ENCODE results near the gene TMEM154.

Gene TMEM154

DNA sequence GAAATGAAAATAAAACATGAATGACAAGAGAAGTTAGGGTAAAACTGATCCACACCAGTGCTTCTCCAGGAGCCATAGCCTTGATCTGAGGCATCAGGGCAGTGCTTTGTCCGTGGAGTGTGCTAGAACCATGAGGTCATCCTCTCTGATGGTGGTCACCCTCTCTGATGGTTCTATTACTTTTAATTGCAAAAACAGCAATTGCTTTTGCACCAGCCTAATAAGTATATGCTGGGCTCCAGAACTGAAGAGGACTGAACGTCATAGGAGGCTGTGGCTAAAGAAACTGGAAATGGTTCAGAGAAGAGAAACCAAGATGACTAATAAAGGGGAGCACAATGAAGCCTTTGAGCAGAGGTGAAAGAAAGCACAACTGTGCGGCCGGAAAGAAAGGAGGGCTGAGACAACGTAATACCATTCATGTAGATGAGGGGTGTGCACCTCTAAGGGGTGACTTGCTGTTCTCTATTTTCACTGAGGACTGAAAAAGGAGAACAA is 17.0 kb upstream of the TMEM154 start:
- no peaks in the 10 kb centered on the region for H3K4me1 ChIP-seq (ENCODE audit: control insufficient read depth in 2 of 2, insufficient read depth in 2 of 2, low read length in 2 of 2)
- H3K36me3 ChIP-seq (ENCODE audit: control insufficient read depth in 2 of 2, insufficient read depth in 2 of 2, low read length in 2 of 2), result no peaks in the 10 kb centered on the region
- no peaks in the 10 kb centered on the region for H3K9me3 ChIP-seq (ENCODE audit: control insufficient read depth in 2 of 2, low read length in 2 of 2)
- no peak overlapping the region for H3K9ac ChIP-seq (ENCODE audit: low read depth in 1 of 2, low read length in 2 of 2)
- no peak overlapping the region for H3K4me3 ChIP-seq (ENCODE audit: low read length in 2 of 2)
- H3K27me3 ChIP-seq (ENCODE audit: control insufficient read depth in 2 of 2, insufficient read depth in 2 of 2, low read length in 2 of 2), result no peaks in the 10 kb centered on the region
- H3K27ac ChIP-seq (ENCODE audit: low read depth in 2 of 2, low read length in 2 of 2), result no peak overlapping the region

- Histone ChIP-seq H3K27me3 (ENCODE audit: control insufficient read depth in 2 of 2, insufficient read depth in 2 of 2, low read length in 2 of 2) (no peaks in the 10 kb centered on the region), H3K36me3 (ENCODE audit: control insufficient read depth in 2 of 2, insufficient read depth in 2 of 2, low read length in 2 of 2) (no peaks in the 10 kb centered on the region), H3K4me3 (ENCODE audit: low read length in 2 of 2) (no peak overlapping the region), H3K4me1 (ENCODE audit: control insufficient read depth in 2 of 2, insufficient read depth in 2 of 2, low read length in 2 of 2) (no peaks in the 10 kb centered on the region), H3K9me3 (ENCODE audit: control insufficient read depth in 2 of 2, low read length in 2 of 2) (no peaks in the 10 kb centered on the region), H3K27ac (ENCODE audit: low read depth in 2 of 2, low read length in 2 of 2) (no peak overlapping the region), H3K9ac (ENCODE audit: low read depth in 1 of 2, low read length in 2 of 2) (no peak overlapping the region)
These were observed 14.1 kb upstream of the TMEM154 start for GRCh38 chr4:152693871-152694270.

DNA sequence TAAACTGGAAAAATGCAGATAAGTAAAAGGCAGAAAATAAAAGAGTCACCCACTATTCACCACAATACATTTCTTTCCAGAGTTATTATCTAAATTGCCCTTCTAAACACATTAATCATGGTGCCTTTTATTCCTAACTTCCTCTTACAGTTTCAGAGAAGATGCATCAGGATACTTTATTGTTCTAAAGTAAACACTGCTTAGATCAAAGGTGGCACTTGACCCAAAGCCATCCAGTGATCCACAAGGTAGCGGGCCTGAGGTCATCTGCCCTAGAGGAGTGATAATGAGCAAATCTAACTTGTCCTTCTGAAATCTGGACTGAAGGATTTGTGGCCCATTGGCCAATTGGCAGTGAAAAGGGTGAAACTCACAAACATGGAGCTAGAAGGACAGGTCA is 12.0 kb upstream of the TMEM154 start:
- no peak overlapping the region for H3K9ac ChIP-seq (ENCODE audit: low read depth in 1 of 2, low read length in 2 of 2)
- no peaks in the 10 kb centered on the region for H3K9me3 ChIP-seq (ENCODE audit: control insufficient read depth in 2 of 2, low read length in 2 of 2)
- no peaks in the 10 kb centered on the region for H3K36me3 ChIP-seq (ENCODE audit: control insufficient read depth in 2 of 2, insufficient read depth in 2 of 2, low read length in 2 of 2)
- H3K27ac ChIP-seq (ENCODE audit: low read depth in 2 of 2, low read length in 2 of 2), result no peak overlapping the region
- H3K4me3 ChIP-seq (ENCODE audit: low read length in 2 of 2), result no peak overlapping the region
- H3K27me3 ChIP-seq (ENCODE audit: control insufficient read depth in 2 of 2, insufficient read depth in 2 of 2, low read length in 2 of 2), result no peaks in the 10 kb centered on the region
- H3K4me1 ChIP-seq (ENCODE audit: control insufficient read depth in 2 of 2, insufficient read depth in 2 of 2, low read length in 2 of 2), result no peaks in the 10 kb centered on the region

DNA sequence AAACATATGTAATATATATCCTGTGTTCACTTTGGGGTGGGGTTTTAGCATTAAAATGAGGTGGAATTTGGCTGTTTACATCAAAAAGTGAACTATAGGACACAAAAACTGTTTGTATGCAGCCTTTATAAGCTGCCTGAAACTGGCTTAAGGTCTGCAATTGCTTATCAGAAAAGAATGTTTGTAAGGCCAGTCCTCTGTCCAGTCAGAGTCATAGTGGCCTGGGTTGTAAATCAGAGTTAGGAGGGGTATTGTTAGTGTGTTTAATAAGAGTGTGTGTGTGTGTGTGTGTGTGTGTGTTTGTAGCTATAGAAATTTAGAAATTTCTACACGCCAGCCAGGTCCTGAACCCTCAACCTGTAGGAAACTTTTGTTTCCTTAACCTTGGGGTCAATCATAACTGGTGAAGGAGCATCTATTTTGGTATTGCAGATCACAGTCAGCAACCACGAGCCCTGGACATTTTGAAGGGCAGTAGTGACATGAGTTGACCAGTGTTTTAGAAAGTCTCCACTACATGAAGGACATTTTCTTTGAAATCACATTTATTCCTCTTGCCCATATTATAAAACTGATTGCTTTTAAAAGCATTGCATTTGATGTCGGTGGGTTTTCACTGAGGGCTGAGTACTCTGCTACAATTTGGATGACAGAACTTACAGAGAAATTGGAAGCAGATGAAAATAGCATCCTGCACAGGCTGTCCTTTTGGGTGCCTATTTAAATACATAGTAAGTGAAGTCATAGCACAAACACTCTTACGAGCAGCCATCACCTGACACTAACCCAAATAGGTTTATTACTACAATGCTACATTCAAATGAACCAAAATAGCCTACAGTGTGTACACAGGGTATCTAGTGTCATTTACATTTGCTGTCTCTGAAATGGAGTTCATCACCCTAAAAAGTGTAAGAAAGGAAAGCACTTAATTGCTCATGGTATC is 11.2 kb upstream of the TMEM154 start:
- Histone ChIP-seq H3K27me3 (ENCODE audit: control insufficient read depth in 2 of 2, insufficient read depth in 2 of 2, low read length in 2 of 2) (no peaks in the 10 kb centered on the region), H3K4me1 (ENCODE audit: control insufficient read depth in 2 of 2, insufficient read depth in 2 of 2, low read length in 2 of 2) (no peaks in the 10 kb centered on the region), H3K27ac (ENCODE audit: low read depth in 2 of 2, low read length in 2 of 2) (no peak overlapping the region), H3K9ac (ENCODE audit: low read depth in 1 of 2, low read length in 2 of 2) (no peak overlapping the region), H3K4me3 (ENCODE audit: low read length in 2 of 2) (no peak overlapping the region), H3K36me3 (ENCODE audit: control insufficient read depth in 2 of 2, insufficient read depth in 2 of 2, low read length in 2 of 2) (no peaks in the 10 kb centered on the region), H3K9me3 (ENCODE audit: control insufficient read depth in 2 of 2, low read length in 2 of 2) (no peaks in the 10 kb centered on the region)

GRCh38 chr4:152689615-152690501 is 10.1 kb upstream of the TMEM154 start:
- Histone ChIP-seq H3K9me3 (ENCODE audit: control insufficient read depth in 2 of 2, low read length in 2 of 2) (no peaks in the 10 kb centered on the region), H3K4me1 (ENCODE audit: control insufficient read depth in 2 of 2, insufficient read depth in 2 of 2, low read length in 2 of 2) (no peaks in the 10 kb centered on the region), H3K27me3 (ENCODE audit: control insufficient read depth in 2 of 2, insufficient read depth in 2 of 2, low read length in 2 of 2) (no peaks in the 10 kb centered on the region), H3K27ac (ENCODE audit: low read depth in 2 of 2, low read length in 2 of 2) (no peak overlapping the region), H3K36me3 (ENCODE audit: control insufficient read depth in 2 of 2, insufficient read depth in 2 of 2, low read length in 2 of 2) (no peaks in the 10 kb centered on the region), H3K4me3 (ENCODE audit: low read length in 2 of 2) (no peak overlapping the region), H3K9ac (ENCODE audit: low read depth in 1 of 2, low read length in 2 of 2) (no peak overlapping the region)

DNA sequence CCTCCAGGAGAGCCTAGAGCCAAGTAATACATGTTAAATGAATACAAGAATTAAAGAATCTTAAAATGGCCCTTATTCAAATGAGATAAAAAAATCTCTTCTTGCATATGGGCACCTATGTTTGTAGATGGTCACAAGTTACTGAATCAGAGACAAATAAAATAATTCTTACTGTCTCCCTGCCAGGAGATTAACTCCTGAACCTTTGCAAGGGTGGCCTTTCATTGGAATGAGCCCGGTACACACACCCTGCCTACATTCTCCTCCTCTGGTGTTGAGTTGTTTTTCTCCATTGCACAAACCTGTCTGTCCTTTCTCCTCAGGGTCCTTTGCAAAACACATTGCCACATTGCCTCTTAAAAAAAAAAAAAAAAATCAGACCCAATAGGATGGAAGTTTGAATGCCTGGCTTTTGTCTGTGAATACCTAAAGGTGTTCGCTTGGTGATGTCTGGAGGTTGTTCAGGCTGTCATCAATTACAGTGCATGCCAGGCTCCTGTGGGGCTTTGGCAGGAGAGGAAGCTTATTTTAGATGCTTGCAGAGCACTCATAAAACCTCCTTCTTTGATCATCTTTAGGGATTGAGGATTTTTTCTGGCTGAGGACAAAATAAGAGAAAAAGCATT is 8.3 kb upstream of the TMEM154 start:
- Histone ChIP-seq H3K4me3 (ENCODE audit: low read length in 2 of 2) (no peak overlapping the region), H3K36me3 (ENCODE audit: control insufficient read depth in 2 of 2, insufficient read depth in 2 of 2, low read length in 2 of 2) (no peaks in the 10 kb centered on the region), H3K27ac (ENCODE audit: low read depth in 2 of 2, low read length in 2 of 2) (no peak overlapping the region), H3K9me3 (ENCODE audit: control insufficient read depth in 2 of 2, low read length in 2 of 2) (no peaks in the 10 kb centered on the region), H3K27me3 (ENCODE audit: control insufficient read depth in 2 of 2, insufficient read depth in 2 of 2, low read length in 2 of 2) (no peaks in the 10 kb centered on the region), H3K4me1 (ENCODE audit: control insufficient read depth in 2 of 2, insufficient read depth in 2 of 2, low read length in 2 of 2) (peaks cover 0 to 1% of the 10 kb centered on the region in 2 donors), H3K9ac (ENCODE audit: low read depth in 1 of 2, low read length in 2 of 2) (no peak overlapping the region)

- H3K27ac ChIP-seq (ENCODE audit: low read depth in 2 of 2, low read length in 2 of 2), result no peak overlapping the region
- H3K4me3 ChIP-seq (ENCODE audit: low read length in 2 of 2), result no peak overlapping the region
- peaks cover 0 to 6% of the 10 kb centered on the region in 2 donors for H3K4me1 ChIP-seq (ENCODE audit: control insufficient read depth in 2 of 2, insufficient read depth in 2 of 2, low read length in 2 of 2)
- H3K36me3 ChIP-seq (ENCODE audit: control insufficient read depth in 2 of 2, insufficient read depth in 2 of 2, low read length in 2 of 2), result no peaks in the 10 kb centered on the region
- no peaks in the 10 kb centered on the region for H3K9me3 ChIP-seq (ENCODE audit: control insufficient read depth in 2 of 2, low read length in 2 of 2)
- H3K9ac ChIP-seq (ENCODE audit: low read depth in 1 of 2, low read length in 2 of 2), result no peak overlapping the region
- no peaks in the 10 kb centered on the region for H3K27me3 ChIP-seq (ENCODE audit: control insufficient read depth in 2 of 2, insufficient read depth in 2 of 2, low read length in 2 of 2)
These were observed 6.7 kb upstream of the TMEM154 start for GRCh38 chr4:152686452-152687013.

DNA sequence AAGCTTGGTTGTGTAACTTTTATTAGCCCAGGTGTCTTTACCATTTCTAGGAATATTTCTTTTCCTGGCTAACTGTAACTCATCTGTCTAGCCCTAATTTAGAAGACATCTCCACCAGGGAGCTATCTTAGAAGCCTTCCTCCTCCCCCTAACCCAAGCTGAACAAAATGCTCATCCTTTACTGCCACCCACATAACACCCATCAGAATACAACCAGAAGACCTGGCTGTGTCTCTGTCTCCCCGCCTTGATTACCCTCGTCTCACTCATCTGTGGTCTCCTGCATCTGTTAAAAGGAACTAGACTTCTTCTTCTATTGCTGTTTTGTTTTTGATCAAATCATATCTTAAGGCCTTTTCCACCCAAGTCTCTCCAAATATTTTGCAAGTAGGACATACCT is 4.8 kb upstream of the TMEM154 start:
- peaks cover 0 to 6% of the 10 kb centered on the region in 2 donors for H3K4me1 ChIP-seq (ENCODE audit: control insufficient read depth in 2 of 2, insufficient read depth in 2 of 2, low read length in 2 of 2)
- H3K9me3 ChIP-seq (ENCODE audit: control insufficient read depth in 2 of 2, low read length in 2 of 2), result no peaks in the 10 kb centered on the region
- no peak overlapping the region for H3K27ac ChIP-seq (ENCODE audit: low read depth in 2 of 2, low read length in 2 of 2)
- H3K4me3 ChIP-seq (ENCODE audit: low read length in 2 of 2), result no peak overlapping the region
- no peaks in the 10 kb centered on the region for H3K27me3 ChIP-seq (ENCODE audit: control insufficient read depth in 2 of 2, insufficient read depth in 2 of 2, low read length in 2 of 2)
- no peaks in the 10 kb centered on the region for H3K36me3 ChIP-seq (ENCODE audit: control insufficient read depth in 2 of 2, insufficient read depth in 2 of 2, low read length in 2 of 2)
- H3K9ac ChIP-seq (ENCODE audit: low read depth in 1 of 2, low read length in 2 of 2), result no peak overlapping the region

- H3K36me3 ChIP-seq (ENCODE audit: control insufficient read depth in 2 of 2, insufficient read depth in 2 of 2, low read length in 2 of 2), result no peaks in the 10 kb centered on the region
- no peaks in the 10 kb centered on the region for H3K27me3 ChIP-seq (ENCODE audit: control insufficient read depth in 2 of 2, insufficient read depth in 2 of 2, low read length in 2 of 2)
- H3K9ac ChIP-seq (ENCODE audit: low read depth in 1 of 2, low read length in 2 of 2), result no peak overlapping the region
- H3K27ac ChIP-seq (ENCODE audit: low read depth in 2 of 2, low read length in 2 of 2), result no peak overlapping the region
- no peak overlapping the region for H3K4me3 ChIP-seq (ENCODE audit: low read length in 2 of 2)
- H3K4me1 ChIP-seq (ENCODE audit: control insufficient read depth in 2 of 2, insufficient read depth in 2 of 2, low read length in 2 of 2), result peaks cover 0 to 6% of the 10 kb centered on the region in 2 donors
- no peaks in the 10 kb centered on the region for H3K9me3 ChIP-seq (ENCODE audit: control insufficient read depth in 2 of 2, low read length in 2 of 2)
These were observed 4.2 kb upstream of the TMEM154 start for GRCh38 chr4:152684007-152684406.
